HS-27A (cell line): ENCODE measurements around the gene SH3GL1.

ENCODE experiments used
- DNase-seq: peaks from one replicate; pipeline ENCODE4 v3.0.0-alpha.2; 2012; ENCODE audit warnings: low read depth, missing footprints

Gene SH3GL1

GRCh38 chr19:4375164-4376027, 25.0 kb downstream of the SH3GL1 start:
- DNase-seq: no peak

- peak; percentile 72 for DNase-seq
These were observed 25.7 kb downstream of the SH3GL1 start for GRCh38 chr19:4374498-4375163.

DNA sequence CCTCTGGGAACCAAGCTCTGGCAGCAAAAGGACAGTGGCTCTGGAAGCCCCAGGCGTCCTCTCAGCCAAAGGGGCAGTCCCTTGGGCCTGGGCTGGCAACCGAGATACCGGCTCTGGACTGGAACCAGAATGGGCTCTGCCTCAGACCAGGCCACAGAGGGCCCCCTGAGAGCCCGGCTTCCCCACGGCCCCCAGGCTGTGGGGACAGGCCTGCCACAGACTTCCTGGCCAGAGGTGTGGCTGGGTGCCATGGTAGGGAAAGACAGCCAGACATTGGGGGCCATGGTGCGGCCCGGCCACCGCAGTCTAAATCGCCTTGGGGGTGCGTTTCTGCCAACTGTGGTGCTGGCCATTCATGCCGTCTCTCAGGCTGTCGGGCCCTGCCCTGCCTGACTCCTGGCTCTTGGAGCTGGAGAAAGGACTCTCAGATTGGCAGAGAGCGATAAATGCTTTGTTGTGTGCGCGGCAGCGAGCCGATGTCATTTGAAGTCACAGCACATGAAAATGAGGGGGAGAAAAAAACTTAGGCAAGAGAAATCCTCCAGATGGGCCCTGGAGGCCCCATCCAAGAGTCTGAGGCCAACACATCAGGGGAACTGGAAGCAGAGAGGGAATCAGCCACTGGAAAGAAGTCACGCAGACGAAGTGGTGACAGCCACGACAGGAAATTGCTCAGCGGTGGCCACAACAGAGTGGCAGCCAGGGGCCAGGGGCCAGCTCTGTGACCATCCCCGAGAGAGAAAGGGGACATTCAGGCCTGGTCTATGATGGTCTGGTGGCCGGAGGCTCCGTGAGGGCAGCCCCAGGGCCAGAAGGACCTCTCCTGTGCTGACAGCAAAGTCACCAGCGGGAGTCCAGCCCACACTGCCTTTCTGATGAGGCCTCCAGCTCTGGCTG, 26.5 kb downstream of the SH3GL1 start:
- no peak for DNase-seq

GRCh38 chr19:4373013-4373367, 27.4 kb downstream of the SH3GL1 start:
- no peak for DNase-seq

GRCh38 chr19:4372165-4373012, 28.0 kb downstream of the SH3GL1 start:
- no peak for DNase-seq

- DNase-seq: no peak
These were observed 28.8 kb downstream of the SH3GL1 start for GRCh38 chr19:4371247-4372164.

- DNase-seq: no peak
These were observed 29.8 kb downstream of the SH3GL1 start for GRCh38 chr19:4370418-4371041.

- DNase-seq: no peak
These were observed 30.5 kb downstream of the SH3GL1 start for GRCh38 chr19:4369888-4370260.

DNA sequence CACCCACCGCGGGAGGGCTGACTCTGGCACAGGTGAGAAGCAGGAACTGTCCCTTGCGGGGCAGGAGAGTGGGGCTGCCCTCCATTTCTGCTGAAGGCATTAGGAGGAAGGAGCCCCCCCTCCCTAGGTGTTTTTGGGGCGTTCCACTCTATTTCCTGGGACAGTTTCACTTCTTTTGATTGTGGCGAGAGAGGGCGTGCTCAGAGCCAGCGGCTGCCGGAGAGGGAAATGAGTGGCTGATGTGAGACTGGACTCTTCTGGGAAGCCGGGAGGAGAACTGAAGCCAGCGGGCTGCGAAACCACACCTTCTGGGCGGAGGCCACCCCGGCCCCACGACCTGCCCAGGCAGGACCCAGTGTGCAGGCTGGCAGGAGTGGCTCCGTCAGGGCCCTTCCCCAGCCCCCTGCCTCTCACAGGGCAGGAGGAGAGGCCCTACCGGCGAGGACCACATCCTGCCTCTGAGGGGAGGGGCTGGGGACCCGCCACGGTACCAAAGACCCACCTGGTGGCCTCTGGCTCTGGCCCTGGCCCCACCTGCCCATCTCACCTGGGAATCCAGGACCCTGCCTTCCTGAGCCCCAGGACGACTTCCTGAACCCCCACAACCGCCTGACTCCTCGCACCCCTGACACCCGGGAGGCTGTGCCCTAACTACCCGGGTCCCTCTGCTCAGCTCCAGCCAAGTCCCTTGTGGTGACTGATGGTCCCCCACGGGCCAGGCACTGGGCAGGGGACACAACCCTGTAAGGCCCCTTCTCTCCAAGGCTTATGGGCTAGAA, 31.0 kb downstream of the SH3GL1 start:
- DNase-seq: no peak

- no peak for DNase-seq
These were observed 32.1 kb downstream of the SH3GL1 start for GRCh38 chr19:4368128-4368820.

DNA sequence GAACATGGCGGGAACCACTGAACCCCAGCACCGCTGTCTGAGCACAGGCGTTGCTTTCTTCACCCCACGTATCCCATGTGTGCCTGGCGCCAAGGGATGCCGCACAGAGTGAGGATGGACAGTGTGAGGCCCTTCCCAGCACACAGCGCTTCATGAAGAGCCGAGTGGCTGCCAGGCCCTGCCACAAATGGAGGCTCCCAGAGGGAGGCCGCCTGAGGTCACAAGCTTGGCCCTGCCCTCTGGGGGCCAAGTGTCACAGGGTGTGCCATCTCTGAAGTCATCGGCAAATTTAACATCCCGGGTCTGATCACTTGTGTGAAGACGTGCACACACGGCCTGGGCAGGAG, 32.6 kb downstream of the SH3GL1 start:
- no peak for DNase-seq

DNA sequence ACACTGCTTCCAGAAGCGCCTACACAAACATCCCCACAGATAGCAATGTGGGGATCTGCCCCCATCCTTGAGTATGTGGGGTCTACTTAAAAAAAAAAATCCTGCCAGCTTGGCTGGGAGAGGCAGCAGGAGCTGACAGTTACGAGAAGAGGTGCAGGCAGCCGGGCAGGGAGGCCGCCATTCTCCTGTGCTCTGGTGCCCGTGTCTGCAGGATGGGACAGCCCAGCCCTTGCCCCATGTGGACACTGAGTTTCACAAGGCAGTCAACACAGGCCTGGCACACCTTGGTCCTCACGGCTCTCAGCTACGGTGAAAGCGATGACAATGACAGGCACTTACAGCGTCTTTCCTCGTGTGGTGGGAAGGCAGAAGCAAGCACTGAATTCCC, 33.0 kb downstream of the SH3GL1 start:
- no peak for DNase-seq

DNA sequence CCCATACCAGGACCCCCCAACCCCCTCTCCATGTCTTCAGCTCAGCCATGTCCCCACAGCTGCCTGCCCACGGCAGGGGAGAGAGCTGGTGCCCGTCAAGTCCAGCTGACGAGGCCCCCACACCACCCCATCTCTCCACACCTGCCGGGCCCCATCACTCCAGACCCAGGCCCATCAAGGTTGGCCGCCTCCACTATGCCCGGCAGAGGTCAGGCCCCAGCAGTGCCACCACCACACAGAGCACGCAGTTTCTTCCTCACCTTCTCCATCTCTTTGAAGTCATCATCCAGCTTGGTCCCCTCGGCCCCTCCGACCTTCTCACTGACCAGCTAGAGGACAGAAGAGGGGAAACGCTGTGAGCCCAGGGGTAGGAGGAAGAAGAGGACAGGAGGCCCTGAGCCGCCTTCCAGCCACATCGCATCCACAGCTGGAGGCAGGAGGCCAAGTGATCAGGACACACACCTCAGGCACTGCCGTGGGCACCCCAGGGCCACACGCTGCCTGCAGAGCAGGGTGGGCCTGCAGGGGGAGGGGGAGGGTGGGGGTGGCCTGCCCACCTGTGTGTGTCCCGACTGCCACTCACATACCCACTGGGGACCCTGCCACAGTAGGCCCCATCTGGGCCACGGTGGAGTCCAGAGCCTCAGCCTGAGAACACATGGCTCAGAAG, 33.5 kb downstream of the SH3GL1 start:
- no peak for DNase-seq

GRCh38 chr19:4365791-4366665, 34.3 kb downstream of the SH3GL1 start:
- no peak for DNase-seq

- DNase-seq: no peak
These were observed 35.0 kb downstream of the SH3GL1 start for GRCh38 chr19:4365341-4365740.

DNA sequence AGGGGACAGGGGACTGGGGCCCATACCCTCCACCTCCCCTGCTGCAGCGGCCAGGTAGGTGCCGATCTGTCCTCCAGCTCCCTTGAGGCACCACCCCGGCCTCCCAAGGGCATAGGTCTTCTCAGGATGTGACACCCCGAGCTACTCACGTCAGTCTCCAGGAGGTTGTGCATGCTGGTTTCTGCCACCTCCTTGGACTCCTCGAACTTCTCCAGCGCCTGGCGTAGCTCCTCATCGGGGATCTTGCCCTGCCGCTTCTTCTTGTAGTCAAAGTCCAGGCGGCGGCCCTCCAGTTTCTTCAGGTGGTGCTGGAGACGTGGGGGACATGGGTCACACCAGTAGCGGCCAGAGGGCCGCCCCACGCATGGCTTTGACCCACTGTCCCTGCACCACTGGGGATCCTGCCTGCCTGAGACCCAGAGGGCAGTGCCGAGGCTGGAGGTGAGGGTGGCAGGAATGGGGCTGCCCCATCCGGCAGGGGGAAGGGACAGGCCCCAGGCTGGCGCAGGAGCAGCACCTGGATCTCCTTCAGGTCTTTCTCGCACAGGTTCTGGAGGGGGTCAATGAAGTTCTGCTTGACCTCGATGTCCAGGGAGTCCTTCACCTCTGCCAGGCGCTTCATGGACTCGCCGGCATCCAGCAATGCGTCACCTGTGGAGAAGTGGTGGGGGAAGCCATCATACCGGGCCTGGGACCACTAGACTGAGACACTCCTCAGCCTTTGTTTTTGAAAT, 36.6 kb downstream of the SH3GL1 start:
- DNase-seq: no peak
